NCI-H1105 (cell line): Measurements from ENCODE around the gene TWF2.

Experiments
- DNase-seq: peaks from one replicate; lab custom pipeline; 2025; lab: John Stamatoyannopoulos, UW

TWF2 gene

GRCh38 chr3:52202384-52203077 lies 36.4 kb downstream of the TWF2 start:
- no peak for DNase-seq

GRCh38 chr3:52200981-52201679 lies 37.8 kb downstream of the TWF2 start:
- no peak for DNase-seq

- no peak for DNase-seq
These were observed 40.0 kb downstream of the TWF2 start for GRCh38 chr3:52198643-52199608.

DNA sequence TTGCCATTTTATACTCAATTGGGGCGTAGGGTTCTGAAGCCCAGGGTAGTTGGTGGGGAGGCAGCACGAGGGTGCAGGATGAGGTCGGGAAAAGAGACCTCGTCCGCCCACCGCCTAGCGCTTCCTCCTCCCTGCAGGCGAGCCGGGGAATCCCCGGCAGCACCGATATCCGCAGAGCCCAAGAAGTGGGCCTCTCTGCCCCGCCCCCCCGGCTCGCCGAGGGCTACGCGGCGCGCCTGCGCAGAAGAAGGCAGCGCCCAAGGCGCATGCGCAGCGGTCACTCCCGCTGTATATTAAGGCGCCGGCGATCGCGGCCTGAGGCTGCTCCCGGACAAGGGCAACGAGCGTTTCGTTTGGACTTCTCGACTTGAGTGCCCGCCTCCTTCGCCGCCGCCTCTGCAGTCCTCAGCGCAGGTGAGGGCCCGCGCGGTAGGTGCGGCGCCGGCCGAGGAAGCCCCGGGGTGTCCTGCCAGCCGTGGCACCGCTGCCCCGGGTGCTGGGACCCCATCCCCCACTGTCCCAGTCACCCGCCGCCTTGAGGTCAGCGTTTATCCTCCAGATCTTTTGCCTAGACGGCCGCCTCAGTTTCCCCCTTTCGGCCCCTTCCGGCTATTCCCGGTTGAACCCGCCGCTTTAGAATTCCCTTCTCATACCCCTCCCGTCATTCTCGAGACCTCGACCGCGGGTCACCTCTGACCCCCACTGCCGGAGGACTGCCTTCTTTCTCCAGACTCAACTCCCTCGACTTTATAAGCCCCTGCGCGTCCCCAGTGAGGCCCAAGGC lies 40.9 kb downstream of the TWF2 start, which contains the start of gene ALAS1:
ALAS1 (plus strand) TSS at position 319 of the 784 bp plus-strand sequence. CDS start 1,082 bp downstream, outside the sequence.
- DNase-seq, result peak; percentile 64

- no peak for DNase-seq
These were observed 41.5 kb downstream of the TWF2 start for GRCh38 chr3:52197499-52197841.

- DNase-seq, result no peak
These were observed 42.0 kb downstream of the TWF2 start for GRCh38 chr3:52196977-52197376.

DNA sequence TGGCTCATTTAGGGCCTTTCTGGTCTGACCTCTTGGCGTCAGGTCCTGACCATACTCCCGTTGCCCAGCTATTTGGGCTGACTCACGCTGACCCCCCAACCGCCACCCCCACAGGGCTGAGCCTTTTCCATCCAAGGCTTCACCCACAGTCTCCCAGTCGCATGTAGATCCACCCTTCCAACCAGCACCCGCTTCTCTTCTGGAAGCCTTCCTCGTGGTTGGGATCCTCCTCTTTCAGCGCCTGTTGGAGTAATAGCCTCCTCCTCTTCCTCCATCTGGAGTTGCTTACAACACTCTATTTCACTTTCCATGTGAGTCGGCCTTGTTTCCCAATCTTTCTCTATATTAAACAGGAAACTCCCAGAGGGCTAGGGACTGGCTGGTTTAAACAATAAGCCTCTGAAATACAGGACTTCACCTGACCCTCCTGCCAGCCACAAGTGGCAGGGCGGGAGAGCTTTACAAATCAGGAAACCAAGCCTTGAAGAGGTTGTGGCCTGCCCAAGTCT lies 43.1 kb downstream of the TWF2 start:
- DNase-seq, result no peak

GRCh38 chr3:52195291-52195597 lies 43.7 kb downstream of the TWF2 start:
- no peak for DNase-seq

- DNase-seq, result no peak
These were observed 44.3 kb downstream of the TWF2 start for GRCh38 chr3:52194485-52195290.

GRCh38 chr3:52193065-52193464 lies 45.9 kb downstream of the TWF2 start:
- no peak for DNase-seq

DNA sequence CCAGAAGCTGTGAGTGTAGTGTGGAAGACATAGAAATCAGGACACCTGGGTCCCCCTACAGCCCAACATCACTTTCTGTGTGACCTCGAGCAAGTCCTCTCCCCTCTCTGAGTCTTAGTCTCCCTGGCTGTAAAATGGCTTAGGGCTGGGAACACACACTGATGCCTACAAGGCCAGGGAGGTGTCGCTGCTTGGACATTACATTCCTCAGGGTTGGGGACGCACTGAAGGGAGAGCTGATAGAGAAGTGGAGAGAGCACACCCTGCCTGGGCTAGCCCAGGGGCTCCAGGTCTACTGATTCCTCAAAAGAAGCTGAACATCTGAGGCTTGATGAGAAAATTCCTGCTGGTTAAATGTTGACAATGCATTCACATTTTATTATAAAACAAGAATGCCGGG lies 47.3 kb downstream of the TWF2 start:
- no peak for DNase-seq

DNA sequence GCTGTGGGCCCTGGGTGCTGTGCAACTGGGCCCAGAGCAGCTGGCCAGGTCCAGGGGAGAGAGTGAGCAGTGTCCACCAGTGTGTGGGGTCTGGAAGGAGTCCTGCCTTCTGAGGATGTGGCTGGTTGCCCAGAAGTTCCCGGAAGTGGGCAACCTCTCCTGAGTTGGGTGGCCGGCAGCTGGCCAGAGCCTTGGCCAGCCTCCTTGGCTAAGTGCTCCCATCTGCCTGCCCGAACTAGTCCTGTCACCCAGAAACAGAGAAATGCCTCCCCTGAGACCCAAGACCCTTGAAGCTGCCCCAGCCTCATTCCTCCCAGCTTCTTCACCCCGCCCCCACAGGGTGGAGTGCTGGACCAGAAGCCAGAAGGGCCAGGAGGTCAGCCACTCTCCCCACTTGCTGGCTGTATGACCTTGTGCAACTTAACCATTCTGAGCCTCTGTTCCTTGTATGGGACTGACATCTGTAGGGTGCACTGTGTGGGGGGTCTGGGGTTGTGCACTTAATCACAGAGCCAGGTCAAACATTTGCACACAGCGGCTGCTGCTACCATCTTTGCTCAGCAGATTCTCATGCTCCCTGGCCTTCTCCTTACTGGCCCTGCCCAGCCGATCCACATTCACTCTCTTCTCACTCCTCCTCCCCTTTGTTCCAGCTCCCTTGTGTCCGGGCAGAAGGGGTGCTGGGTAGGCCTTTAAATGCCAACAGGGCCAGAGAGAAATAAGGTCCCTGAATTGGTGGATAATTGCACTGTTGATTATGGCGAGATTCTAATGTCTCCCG lies 48.5 kb downstream of the TWF2 start:
- DNase-seq, result no peak

DNA sequence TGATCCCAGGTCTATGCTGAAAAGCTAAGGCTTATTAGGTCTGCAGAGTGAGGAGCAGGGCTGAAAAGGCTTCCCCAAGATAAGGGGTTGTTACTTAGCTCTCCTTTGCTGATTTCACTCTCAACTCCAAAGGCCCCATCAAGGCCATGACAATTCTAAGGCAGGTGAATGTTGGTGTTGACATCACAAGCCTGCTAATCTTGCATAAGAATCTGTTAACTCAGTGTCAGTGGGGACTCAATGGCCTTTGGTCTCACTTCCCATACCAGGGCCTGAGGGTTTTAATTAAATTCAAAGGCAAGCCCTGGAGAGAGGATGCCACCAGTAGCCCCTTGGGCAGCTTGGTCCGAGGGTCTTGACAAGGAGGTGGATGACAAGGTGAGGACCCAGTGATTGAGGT lies 50.4 kb downstream of the TWF2 start:
- no peak for DNase-seq

DNA sequence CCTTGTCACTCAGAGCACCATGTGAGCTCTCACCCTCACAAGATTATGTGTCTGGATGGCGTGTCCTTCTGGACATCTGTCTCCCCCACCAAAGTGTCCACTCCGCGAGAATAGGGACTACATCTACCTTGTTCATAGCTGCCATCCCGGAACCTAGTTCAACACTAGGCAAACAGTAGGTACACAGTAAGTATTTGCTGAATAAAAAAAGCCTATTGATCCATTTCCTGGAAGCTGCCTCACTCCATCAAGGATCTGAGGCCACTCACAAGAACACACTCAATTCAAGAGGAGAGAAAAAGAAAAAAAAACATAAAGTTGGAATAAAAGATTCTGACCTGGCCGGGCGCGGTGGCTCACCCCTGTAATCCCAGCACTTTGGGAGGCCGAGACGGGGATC lies 52.2 kb downstream of the TWF2 start:
- DNase-seq, result no peak

- DNase-seq, result no peak
These were observed 53.1 kb downstream of the TWF2 start for GRCh38 chr3:52185837-52186236.

GRCh38 chr3:52185311-52185710 lies 53.6 kb downstream of the TWF2 start:
- DNase-seq, result no peak

DNA sequence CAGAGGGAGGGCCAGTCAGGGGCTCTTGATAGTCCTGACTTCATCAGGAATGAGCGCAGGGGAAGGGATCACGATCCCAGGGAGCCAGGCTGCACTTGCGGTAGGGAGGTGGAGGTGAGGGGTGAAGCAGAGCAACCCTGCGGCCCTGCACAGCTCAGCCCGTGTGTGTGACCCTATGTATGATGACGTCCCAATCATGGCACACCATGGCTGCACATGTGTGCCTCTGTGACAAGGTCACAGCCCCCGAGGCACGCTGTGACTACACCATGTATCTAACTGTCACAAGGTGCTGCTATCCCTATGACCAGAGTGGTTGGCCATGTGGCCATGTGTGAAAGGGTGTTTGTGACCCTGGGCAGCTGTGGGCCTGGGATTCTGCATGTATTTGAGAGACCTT lies 54.3 kb downstream of the TWF2 start:
- DNase-seq, result no peak

- no peak for DNase-seq
These were observed 55.0 kb downstream of the TWF2 start for GRCh38 chr3:52183786-52184445.

GRCh38 chr3:52182691-52183090 lies 56.3 kb downstream of the TWF2 start:
- DNase-seq, result no peak

DNA sequence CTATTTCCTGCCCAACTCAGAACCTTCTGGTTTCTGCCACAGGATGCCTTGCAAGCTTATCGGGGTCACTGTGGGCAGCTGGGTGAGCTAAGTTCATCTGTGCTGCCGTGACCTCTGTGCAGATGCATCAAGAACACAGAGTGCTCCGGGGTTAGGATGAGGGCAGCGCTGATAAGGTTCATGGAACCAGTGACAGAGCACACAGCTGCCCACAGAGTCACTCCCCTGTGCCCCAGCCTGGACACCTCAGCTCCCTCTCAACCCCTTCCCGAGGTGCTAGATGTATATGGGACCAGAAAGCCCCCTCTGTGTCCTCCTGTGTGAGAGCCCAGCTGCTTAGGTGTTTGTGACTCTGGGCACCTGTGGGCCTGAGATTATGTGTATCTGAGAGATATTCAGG lies 56.8 kb downstream of the TWF2 start:
- DNase-seq, result no peak
